Kidney epithelial cell (primary cell): ENCODE measurements around the gene RXRA. TPM values are rescaled to one million over a fixed set of nuclear protein-coding genes. Genes with fewer than 3 reads are reported as not detected.

Source experiments
- DNase-seq: peaks from one replicate; pipeline ENCODE4 v3.0.0-alpha.2; 2010; ENCODE audit warnings: low read depth
- H3K27me3 ChIP-seq: 2 replicates; pipeline ENCODE4 v1.6.0; 2011; ENCODE audit warnings: low read length; ENCODE audit not compliant: control insufficient read depth, insufficient read depth
- H3K36me3 ChIP-seq: 2 replicates; pipeline ENCODE4 v1.5.1; 2011; ENCODE audit warnings: low read length; ENCODE audit not compliant: control insufficient read depth, insufficient read depth
- H3K4me3 ChIP-seq: 2 replicates; pipeline ENCODE4 v1.5.1; 2011; ENCODE audit warnings: low read depth, mild to moderate bottlenecking, control low read depth, low read length
- total RNA-seq: library from RNA; depleted of rRNA; stranded (reverse); fragments of >200 nt; gene quantifications from 2 replicates; pipeline ENCODE4 v1.2.3, GENCODE V29; 2015
- TF ChIP-seq, protein P1 (sequence below): IDR thresholded peaks from 2 replicates; pipeline ENCODE4 v1.5.1; 2011; ENCODE audit warnings: mild to moderate bottlenecking, moderate library complexity, low read length, control low read depth, inconsistent platforms; ENCODE audit not compliant: insufficient read depth, poor library complexity, severe bottlenecking

RXRA gene
- total RNA-seq, 1 donor from 2014 or later: 15.0 TPM

DNA sequence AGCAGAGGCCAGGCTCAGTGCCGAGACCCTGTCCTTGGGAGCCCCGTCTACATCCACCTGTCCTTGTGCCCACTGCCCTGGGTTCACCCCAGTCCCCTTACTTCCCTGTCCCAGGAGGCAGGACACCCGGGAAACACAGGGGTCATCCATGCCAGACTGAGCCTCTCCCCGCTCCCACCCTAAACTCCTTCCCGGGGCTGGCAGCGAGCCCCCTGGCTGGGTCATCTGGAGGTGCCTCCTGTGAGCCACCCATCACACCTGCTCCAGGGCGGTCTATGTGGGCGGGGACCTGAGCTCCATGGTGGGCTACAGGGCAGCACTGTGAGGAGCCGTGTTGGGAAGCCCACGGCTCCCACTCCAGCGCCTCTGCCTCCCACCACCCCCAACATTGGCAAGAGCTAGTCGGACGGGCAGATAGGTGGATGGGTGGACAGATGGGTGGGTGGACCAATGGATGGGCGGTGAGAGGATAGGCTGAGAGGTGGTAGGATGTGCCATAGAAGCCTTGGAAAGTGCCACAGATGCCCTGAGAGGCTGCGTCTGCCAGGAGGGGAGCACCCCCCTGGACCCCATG lies 42.5 kb upstream of the RXRA start:
- H3K27me3 ChIP-seq: peaks cover 14% of the 10 kb centered on the region
- DNase-seq: no peak
- TF ChIP-seq, protein P1, sequence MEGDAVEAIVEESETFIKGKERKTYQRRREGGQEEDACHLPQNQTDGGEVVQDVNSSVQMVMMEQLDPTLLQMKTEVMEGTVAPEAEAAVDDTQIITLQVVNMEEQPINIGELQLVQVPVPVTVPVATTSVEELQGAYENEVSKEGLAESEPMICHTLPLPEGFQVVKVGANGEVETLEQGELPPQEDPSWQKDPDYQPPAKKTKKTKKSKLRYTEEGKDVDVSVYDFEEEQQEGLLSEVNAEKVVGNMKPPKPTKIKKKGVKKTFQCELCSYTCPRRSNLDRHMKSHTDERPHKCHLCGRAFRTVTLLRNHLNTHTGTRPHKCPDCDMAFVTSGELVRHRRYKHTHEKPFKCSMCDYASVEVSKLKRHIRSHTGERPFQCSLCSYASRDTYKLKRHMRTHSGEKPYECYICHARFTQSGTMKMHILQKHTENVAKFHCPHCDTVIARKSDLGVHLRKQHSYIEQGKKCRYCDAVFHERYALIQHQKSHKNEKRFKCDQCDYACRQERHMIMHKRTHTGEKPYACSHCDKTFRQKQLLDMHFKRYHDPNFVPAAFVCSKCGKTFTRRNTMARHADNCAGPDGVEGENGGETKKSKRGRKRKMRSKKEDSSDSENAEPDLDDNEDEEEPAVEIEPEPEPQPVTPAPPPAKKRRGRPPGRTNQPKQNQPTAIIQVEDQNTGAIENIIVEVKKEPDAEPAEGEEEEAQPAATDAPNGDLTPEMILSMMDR: no peak
- H3K36me3 ChIP-seq: no peaks in the 10 kb centered on the region
- no peak overlapping the region for H3K4me3 ChIP-seq

DNA sequence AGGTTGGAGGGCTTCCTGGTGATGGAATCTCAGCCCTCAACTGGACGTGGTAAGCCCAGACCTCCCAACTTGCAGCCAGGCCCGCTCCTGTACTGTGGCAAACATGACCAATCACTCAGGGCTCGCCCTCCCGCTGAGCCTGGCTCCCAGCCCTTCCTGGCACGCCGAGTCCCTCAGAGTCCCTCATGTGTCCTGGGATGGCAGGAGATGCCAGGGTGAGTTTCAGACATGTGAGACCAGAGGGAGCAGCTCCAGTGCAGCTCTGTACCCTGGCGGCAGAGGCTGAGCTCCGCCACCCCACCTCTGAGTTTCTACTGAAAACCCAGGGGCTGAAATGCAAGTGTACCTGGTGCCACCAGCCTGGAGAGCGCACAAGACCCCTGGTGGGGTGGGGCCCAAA lies 42.0 kb upstream of the RXRA start:
- TF ChIP-seq, protein P1: no peak
- Histone ChIP-seq H3K27me3 (peaks cover 17% of the 10 kb centered on the region), H3K4me3 (no peak overlapping the region), H3K36me3 (no peaks in the 10 kb centered on the region)
- no peak for DNase-seq

DNA sequence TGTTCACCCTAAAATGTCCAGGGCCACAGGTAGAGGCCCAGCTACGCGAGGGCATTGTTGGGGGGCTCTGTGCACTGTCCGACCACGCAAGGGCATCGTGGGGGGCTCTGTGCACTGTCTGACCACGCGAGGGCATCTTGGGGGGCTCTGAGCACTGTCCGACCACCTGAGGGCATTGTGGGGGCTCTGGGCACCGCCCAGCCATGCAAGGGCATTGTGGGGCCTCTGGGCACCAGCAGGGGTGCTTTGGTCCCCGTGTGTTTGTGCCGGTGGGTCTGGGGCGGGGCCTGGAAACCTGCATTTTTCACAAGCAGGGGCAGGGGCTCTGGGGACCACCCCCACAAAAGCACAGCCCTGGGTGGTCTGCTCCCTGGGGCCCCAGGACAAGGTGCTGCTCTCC lies 41.5 kb upstream of the RXRA start:
- H3K36me3 ChIP-seq: no peaks in the 10 kb centered on the region
- peaks cover 17% of the 10 kb centered on the region for H3K27me3 ChIP-seq
- DNase-seq: no peak
- H3K4me3 ChIP-seq: no peak overlapping the region
- TF ChIP-seq, protein P1: no peak

DNA sequence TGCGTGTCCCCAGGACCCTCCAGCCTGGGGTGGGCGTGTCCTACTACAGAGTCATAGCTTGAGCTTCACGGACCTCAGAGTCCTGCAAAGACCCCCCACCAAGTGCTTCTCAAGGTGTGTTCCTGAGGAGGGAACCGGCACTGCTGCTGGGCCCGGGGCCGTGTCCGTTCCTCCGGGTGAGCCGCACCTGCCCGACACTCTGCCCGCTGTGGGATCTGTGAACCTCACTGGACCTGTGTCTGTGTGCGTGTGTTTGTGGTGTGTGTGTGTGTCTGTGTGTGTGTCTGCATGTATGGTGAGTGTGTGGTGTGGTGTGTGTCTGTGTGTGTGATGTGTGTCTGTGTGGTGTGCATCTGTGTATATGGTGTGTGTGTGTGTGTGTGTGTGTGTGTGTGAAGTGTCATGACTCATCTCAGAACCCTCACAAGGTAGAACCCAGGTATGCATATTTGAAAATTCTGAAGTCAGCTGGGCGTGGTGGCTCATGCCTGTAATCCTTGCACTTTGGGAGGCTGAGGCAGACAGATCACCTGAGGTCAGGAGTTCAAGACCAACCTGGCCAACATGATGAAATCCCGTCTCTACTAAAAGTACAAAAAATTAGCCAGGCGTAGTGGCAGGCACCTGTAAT lies 40.9 kb upstream of the RXRA start:
- DNase-seq: no peak
- no peaks in the 10 kb centered on the region for H3K36me3 ChIP-seq
- TF ChIP-seq, protein P1: no peak
- H3K4me3 ChIP-seq: no peak overlapping the region
- H3K27me3 ChIP-seq: peaks cover 19% of the 10 kb centered on the region

DNA sequence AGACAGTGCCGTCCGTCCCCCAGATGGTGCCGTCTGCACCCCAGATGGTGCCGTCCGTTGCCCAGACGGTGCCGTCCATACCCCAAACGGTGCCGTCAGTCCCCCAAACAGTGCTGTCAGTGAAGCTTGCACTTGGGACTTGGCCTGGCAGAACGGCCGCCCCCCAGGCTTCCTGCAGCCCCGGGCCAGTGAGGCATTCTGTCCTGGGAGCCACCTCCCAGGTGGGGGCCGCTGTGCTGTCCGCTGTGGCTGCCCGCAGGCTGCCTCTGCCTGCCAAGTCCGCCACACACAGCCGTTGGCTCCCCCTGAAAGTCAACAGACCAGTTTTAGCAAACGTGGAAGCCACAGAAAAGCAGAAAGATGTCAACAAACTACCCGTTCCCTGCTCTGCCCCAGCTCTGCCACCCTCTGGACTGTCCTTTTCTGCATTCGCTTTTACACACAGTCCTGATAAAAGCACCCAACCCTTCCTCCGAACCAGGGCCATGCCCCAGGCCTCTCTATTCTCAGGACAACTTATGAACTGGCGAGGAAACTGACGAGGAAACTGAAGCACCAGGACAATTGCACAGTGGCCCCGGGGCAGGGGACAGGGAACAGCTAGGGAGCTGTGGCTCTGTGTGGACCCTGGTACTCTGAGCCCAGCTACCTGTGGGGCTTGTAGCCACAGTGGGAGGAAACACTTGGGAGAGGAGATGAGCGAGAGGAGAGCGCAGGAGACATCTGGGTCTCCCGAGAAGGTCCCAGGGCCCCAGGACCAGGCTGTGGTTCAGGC lies 39.6 kb upstream of the RXRA start:
- Histone ChIP-seq H3K27me3 (peaks cover 15% of the 10 kb centered on the region), H3K4me3 (no peak overlapping the region), H3K36me3 (no peaks in the 10 kb centered on the region)
- no peak for DNase-seq
- TF ChIP-seq, protein P1: no peak
